ENCODE results near the gene LRFN3. TPM values are rescaled to one million over a fixed set of nuclear protein-coding genes. Genes with fewer than 3 reads are reported as not detected.
"Not testable (repeated sequence)": the region's sequence is repeated elsewhere in the genome, so short reads cannot be mapped to it uniquely, and the experiment has no call there.

Gene LRFN3
- total and polyA plus RNA-seq, 4 donors, result 0.89 to 8.4 (median 2.1) TPM

DNA sequence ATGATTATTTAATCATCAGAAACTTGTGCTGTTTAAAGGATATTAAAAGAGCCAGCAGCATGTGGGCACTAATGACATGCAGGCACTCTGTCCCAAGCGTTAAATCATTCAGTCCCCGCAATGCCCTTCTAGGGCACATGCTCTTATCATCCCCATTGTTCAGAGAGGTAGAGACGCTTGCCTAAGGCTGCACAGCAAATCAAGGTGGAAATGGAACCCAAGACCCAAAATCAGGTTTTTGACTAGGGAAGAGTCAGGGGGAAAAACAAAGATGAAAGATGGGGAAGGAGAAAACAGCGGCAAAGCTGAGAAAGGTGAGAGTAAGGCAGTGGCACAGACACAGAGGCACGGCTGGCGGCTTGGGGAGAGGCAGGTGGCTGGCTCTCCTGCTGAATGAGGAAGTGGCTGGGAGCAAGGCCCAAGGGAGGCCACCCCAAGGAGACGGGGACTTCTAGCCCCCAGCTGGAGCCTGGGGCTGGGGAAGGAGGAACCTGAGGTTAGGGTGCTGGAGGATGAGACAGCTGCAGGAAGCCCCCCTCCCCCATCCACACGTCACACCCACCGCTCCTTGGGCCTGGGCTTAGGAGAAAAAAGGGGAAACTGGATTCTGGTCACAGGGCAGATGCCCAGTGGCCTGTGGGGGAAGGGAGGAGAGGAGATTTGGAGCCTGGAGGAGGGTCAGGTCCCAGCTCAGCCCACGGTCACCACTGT lies 27.0 kb upstream of the LRFN3 start:
- DNase-seq (ENCODE audit: low spot score), result no peak
- H3K4me3 ChIP-seq (ENCODE audit: low read depth in 1 of 3, low read length in 3 of 3), result no peak overlapping the region
- H3K9me3 ChIP-seq (ENCODE audit: control insufficient read depth in 4 of 4, low read length in 3 of 4), result no peaks in the 10 kb centered on the region
- 82% methylated on average over 10 of the region's 10 CpGs for WGBS
- TF ChIP-seq RAD21 (IDR thresholded peaks at IDR 0.05) (peak in 1 of 2 donors; percentile 6), TAF1 (conservative IDR thresholded peaks at IDR 0.05) (no peak)
- peak overlapping the region; percentile 73 to 75 for H3K27ac ChIP-seq (ENCODE audit: low read depth in 1 of 2, low read length in 2 of 2)
- no peak overlapping the region for H3K9ac ChIP-seq (ENCODE audit: low read depth in 1 of 2, low read length in 2 of 2)
- H3K4me1 ChIP-seq (ENCODE audit: control insufficient read depth in 4 of 4, insufficient read depth in 4 of 4, low read length in 3 of 4), result no peaks in the 10 kb centered on the region
- no peaks in the 10 kb centered on the region for H3K36me3 ChIP-seq (ENCODE audit: control insufficient read depth in 4 of 4, insufficient read depth in 3 of 4, low read depth in 1 of 4, low read length in 3 of 4)
- H3K27me3 ChIP-seq (ENCODE audit: control insufficient read depth in 4 of 4, insufficient read depth in 4 of 4, low read length in 3 of 4), result no peaks in the 10 kb centered on the region

DNA sequence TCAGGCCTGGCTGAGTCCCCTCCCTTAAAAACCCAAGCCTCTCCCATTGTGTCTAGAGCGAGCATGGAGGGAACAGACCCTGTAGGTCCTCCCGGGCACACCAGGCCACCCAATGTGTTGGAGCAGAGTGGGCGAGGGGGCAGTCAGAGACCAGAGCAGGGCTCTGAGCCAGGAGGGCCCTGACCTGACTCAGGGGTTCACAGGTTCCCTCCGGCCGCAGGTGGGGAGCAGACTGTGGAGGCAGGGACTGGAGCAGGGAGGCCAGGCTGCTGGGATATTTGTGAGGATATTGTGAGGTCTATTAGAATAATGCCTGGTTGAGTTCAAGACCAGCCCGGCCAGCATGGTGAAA lies 26.5 kb upstream of the LRFN3 start:
- H3K27ac ChIP-seq (ENCODE audit: low read depth in 1 of 2, low read length in 2 of 2), result peak overlapping the region; percentile 66 to 75
- H3K4me1 ChIP-seq (ENCODE audit: control insufficient read depth in 4 of 4, insufficient read depth in 4 of 4, low read length in 3 of 4), result no peaks in the 10 kb centered on the region
- TF ChIP-seq NR2F2 (IDR thresholded peaks at IDR 0.05) (no peak), REST (IDR thresholded peaks at IDR 0.05) (no peak)

GRCh38 chr19:35910355-35910754 lies 25.8 kb upstream of the LRFN3 start:
- not testable (repeated sequence) for H3K9me3 ChIP-seq (ENCODE audit: control insufficient read depth in 4 of 4, low read length in 3 of 4); DNase-seq (ENCODE audit: low spot score); H3K4me1 ChIP-seq (ENCODE audit: control insufficient read depth in 4 of 4, insufficient read depth in 4 of 4, low read length in 3 of 4); H3K9ac ChIP-seq (ENCODE audit: low read depth in 1 of 2, low read length in 2 of 2); H3K36me3 ChIP-seq (ENCODE audit: control insufficient read depth in 4 of 4, insufficient read depth in 3 of 4, low read depth in 1 of 4, low read length in 3 of 4); H3K27ac ChIP-seq (ENCODE audit: low read depth in 1 of 2, low read length in 2 of 2); H3K4me3 ChIP-seq (ENCODE audit: low read depth in 1 of 3, low read length in 3 of 3); H3K27me3 ChIP-seq (ENCODE audit: control insufficient read depth in 4 of 4, insufficient read depth in 4 of 4, low read length in 3 of 4)
- WGBS, result 95% methylated on average over 14 of the region's 14 CpGs

More for the DNA sequence above, 26.5 kb upstream of the LRFN3 start:
- no peak overlapping the region for H3K9ac ChIP-seq (ENCODE audit: low read depth in 1 of 2, low read length in 2 of 2)
- no peaks in the 10 kb centered on the region for H3K27me3 ChIP-seq (ENCODE audit: control insufficient read depth in 4 of 4, insufficient read depth in 4 of 4, low read length in 3 of 4)
- WGBS, result 81% methylated on average over 6 of the region's 6 CpGs
- H3K9me3 ChIP-seq (ENCODE audit: control insufficient read depth in 4 of 4, low read length in 3 of 4), result no peaks in the 10 kb centered on the region
- DNase-seq (ENCODE audit: low spot score), result no peak
- no peak overlapping the region for H3K4me3 ChIP-seq (ENCODE audit: low read depth in 1 of 3, low read length in 3 of 3)
- H3K36me3 ChIP-seq (ENCODE audit: control insufficient read depth in 4 of 4, insufficient read depth in 3 of 4, low read depth in 1 of 4, low read length in 3 of 4), result no peaks in the 10 kb centered on the region

DNA sequence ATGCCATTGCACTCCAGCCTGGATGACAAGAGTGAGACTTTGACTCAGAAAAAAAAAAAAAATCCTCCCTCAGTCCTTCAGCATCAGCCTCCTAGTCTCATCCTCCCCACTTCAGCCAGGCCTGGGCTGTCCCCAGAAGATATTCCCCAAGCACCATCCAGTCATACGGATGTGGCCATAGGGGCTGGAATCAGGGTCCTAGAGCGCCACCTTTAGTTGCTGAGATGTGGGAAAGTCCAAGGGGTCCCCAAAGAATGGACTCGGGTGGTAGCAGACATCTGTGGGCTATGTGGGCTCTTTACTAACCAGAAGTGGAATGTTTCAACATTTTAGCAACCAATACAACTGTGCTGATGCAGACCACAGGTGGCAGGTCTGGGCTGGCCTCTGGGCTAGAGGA lies 25.0 kb upstream of the LRFN3 start:
- no peaks in the 10 kb centered on the region for H3K27me3 ChIP-seq (ENCODE audit: control insufficient read depth in 4 of 4, insufficient read depth in 4 of 4, low read length in 3 of 4)
- H3K36me3 ChIP-seq (ENCODE audit: control insufficient read depth in 4 of 4, insufficient read depth in 3 of 4, low read depth in 1 of 4, low read length in 3 of 4), result no peaks in the 10 kb centered on the region
- no peaks in the 10 kb centered on the region for H3K4me1 ChIP-seq (ENCODE audit: control insufficient read depth in 4 of 4, insufficient read depth in 4 of 4, low read length in 3 of 4)
- no peak overlapping the region for H3K4me3 ChIP-seq (ENCODE audit: low read depth in 1 of 3, low read length in 3 of 3)
- H3K9me3 ChIP-seq (ENCODE audit: control insufficient read depth in 4 of 4, low read length in 3 of 4), result no peaks in the 10 kb centered on the region
- TF ChIP-seq CTCF (IDR thresholded peaks at IDR 0.05; ENCODE audit: low read depth, low read length, missing input control), result no peak
- no peak for TF ChIP-seq GABPA (IDR thresholded peaks at IDR 0.05 in 1 of 2, conservative IDR thresholded peaks at IDR 0.05 in 1 of 2)
- no peak for TF ChIP-seq HNF4G (IDR thresholded peaks at IDR 0.05)
- TF ChIP-seq, protein P1, sequence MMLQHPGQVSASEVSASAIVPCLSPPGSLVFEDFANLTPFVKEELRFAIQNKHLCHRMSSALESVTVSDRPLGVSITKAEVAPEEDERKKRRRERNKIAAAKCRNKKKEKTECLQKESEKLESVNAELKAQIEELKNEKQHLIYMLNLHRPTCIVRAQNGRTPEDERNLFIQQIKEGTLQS (IDR thresholded peaks at IDR 0.05), result no peak
- TF ChIP-seq REST (IDR thresholded peaks at IDR 0.05), result no peak
- no peak for TF ChIP-seq SP1 (IDR thresholded peaks at IDR 0.05)
- TF ChIP-seq NR2F2 (IDR thresholded peaks at IDR 0.05), result no peak
- TF ChIP-seq FOXA2 (IDR thresholded peaks at IDR 0.05), result no peak
- no peak for TF ChIP-seq EGR1 (IDR thresholded peaks at IDR 0.05; ENCODE audit: low read depth in 2 of 2)
- TF ChIP-seq TAF1 (conservative IDR thresholded peaks at IDR 0.05), result no peak
- TF ChIP-seq JUND (IDR thresholded peaks at IDR 0.05), result no peak
- TF ChIP-seq, protein P2, sequence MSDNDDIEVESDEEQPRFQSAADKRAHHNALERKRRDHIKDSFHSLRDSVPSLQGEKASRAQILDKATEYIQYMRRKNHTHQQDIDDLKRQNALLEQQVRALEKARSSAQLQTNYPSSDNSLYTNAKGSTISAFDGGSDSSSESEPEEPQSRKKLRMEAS (IDR thresholded peaks at IDR 0.05), result no peak
- no peak overlapping the region for H3K27ac ChIP-seq (ENCODE audit: low read depth in 1 of 2, low read length in 2 of 2)
- WGBS, result 75% methylated on average over 3 of the region's 3 CpGs
- DNase-seq (ENCODE audit: low spot score), result no peak
- no peak overlapping the region for H3K9ac ChIP-seq (ENCODE audit: low read depth in 1 of 2, low read length in 2 of 2)

Measured in liver (tissue), 9 donors.